ENCODE results near the gene CLEC1A.

GRCh38 chr12:10086387-10086786, 12.4 kb downstream of the CLEC1A start:
- TF ChIP-seq CTCF (IDR thresholded peaks at IDR 0.05) (no peak), ZFX (IDR thresholded peaks at IDR 0.05; ENCODE audit: borderline replicate concordance) (no peak)
